SKM-1 (cell line): ENCODE measurements around the gene SYT14.
"Not testable (repeated sequence)": the region's sequence is repeated elsewhere in the genome, so short reads cannot be mapped to it uniquely, and the experiment has no call there.

Experiments used
- DNase-seq: peaks from one replicate; lab custom pipeline; 2025; ENCODE audit not compliant: unreplicated experiment; lab: John Stamatoyannopoulos, UW

SYT14 gene

GRCh38 chr1:209936125-209936524, 1.9 kb upstream of the SYT14 start:
- DNase-seq = no peak

GRCh38 chr1:209945377-209945776, 7.4 kb downstream of the SYT14 start:
- no peak for DNase-seq

- DNase-seq = no peak
Observed at GRCh38 chr1:209948155-209948554, 10.1 kb downstream of the SYT14 start.

- DNase-seq = no peak
Observed at GRCh38 chr1:209956116-209956515, 18.1 kb downstream of the SYT14 start.

- DNase-seq = no peak
Observed at GRCh38 chr1:209959623-209960022, 21.6 kb downstream of the SYT14 start.

GRCh38 chr1:209960926-209961325, 22.9 kb downstream of the SYT14 start:
- DNase-seq = no peak

- DNase-seq = no peak
Observed at GRCh38 chr1:209962388-209962787, 24.4 kb downstream of the SYT14 start.

GRCh38 chr1:209962856-209963255, 24.8 kb downstream of the SYT14 start:
- no peak for DNase-seq

- DNase-seq = no peak
Observed at GRCh38 chr1:209965996-209966395, 28.0 kb downstream of the SYT14 start.

- DNase-seq = not testable (repeated sequence)
Observed at GRCh38 chr1:209978721-209979120, 40.7 kb downstream of the SYT14 start.

- DNase-seq = no peak
Observed at GRCh38 chr1:209983953-209984352, 45.9 kb downstream of the SYT14 start.

- no peak for DNase-seq
Observed at GRCh38 chr1:209985002-209985401, 47.0 kb downstream of the SYT14 start.

- no peak for DNase-seq
Observed at GRCh38 chr1:209988706-209989105, 50.7 kb downstream of the SYT14 start.

- peak; percentile 52 for DNase-seq
Observed at GRCh38 chr1:209989525-209989924, 51.5 kb downstream of the SYT14 start.

- no peak for DNase-seq
Observed at GRCh38 chr1:209993061-209993830, 55.2 kb downstream of the SYT14 start.

GRCh38 chr1:209996348-209996747, 58.3 kb downstream of the SYT14 start:
- DNase-seq = no peak

GRCh38 chr1:209999005-209999404, 61.0 kb downstream of the SYT14 start:
- DNase-seq = no peak

- no peak for DNase-seq
Observed at GRCh38 chr1:210001751-210002150, 63.7 kb downstream of the SYT14 start.

GRCh38 chr1:210003501-210003900, 65.5 kb downstream of the SYT14 start:
- no peak for DNase-seq

GRCh38 chr1:210010161-210010560, 72.1 kb downstream of the SYT14 start:
- DNase-seq = no peak

- DNase-seq = no peak
Observed at GRCh38 chr1:210021145-210021860, 83.3 kb downstream of the SYT14 start.

GRCh38 chr1:210022044-210022443, 84.0 kb downstream of the SYT14 start:
- no peak for DNase-seq
